ENCODE measurements around the gene TOM1L1. TPM values are rescaled to one million over a fixed set of nuclear protein-coding genes. Genes with fewer than 3 reads are reported as not detected.

TOM1L1 gene
- total RNA-seq, 1 experiment from 2014 or later, result 55.4 TPM

DNA sequence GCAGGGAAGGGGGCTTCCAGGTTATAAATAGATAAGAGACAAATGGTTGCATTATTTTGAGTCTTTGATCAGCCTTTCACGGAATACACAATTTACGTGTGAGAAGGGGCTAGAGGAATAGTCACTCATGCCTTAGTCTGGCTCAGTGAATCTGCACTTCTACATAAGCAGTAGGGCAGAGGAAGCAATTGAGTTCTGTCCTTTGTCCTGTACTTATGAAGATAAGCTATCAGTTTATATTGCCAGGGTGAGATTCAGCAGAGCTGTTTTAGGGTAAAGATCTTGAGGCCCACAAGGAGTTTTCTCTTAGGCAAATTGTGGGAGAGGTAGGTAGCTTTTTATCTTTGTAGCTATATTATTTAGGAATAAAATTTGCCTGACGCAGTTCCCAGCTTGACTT, 33.3 kb downstream of the TOM1L1 start:
- H3K27me3 ChIP-seq (replicated peaks; ENCODE audit: insufficient read depth, low read depth, low read length, poor library complexity), result no peaks in the 10 kb centered on the region
- TF ChIP-seq, protein P1, sequence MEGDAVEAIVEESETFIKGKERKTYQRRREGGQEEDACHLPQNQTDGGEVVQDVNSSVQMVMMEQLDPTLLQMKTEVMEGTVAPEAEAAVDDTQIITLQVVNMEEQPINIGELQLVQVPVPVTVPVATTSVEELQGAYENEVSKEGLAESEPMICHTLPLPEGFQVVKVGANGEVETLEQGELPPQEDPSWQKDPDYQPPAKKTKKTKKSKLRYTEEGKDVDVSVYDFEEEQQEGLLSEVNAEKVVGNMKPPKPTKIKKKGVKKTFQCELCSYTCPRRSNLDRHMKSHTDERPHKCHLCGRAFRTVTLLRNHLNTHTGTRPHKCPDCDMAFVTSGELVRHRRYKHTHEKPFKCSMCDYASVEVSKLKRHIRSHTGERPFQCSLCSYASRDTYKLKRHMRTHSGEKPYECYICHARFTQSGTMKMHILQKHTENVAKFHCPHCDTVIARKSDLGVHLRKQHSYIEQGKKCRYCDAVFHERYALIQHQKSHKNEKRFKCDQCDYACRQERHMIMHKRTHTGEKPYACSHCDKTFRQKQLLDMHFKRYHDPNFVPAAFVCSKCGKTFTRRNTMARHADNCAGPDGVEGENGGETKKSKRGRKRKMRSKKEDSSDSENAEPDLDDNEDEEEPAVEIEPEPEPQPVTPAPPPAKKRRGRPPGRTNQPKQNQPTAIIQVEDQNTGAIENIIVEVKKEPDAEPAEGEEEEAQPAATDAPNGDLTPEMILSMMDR (conservative IDR thresholded peaks at IDR 0.05; ENCODE audit: low read depth, low read length), result no peak
- TF ChIP-seq EZH2 (IDR thresholded peaks at IDR 0.05; ENCODE audit: borderline replicate concordance, low read depth, low read length, poor library complexity, severe bottlenecking), result no peak
- H3K27ac ChIP-seq (ENCODE audit: low read depth, low read length, poor library complexity, severe bottlenecking), result no peak overlapping the region
- DNase-seq (ENCODE audit: low spot score), result no peak
- no peaks in the 10 kb centered on the region for H3K4me1 ChIP-seq (ENCODE audit: insufficient read depth, low read length, poor library complexity, severe bottlenecking)
- intact Hi-C loops (cut with micrococcal nuclease; ENCODE audit: unreplicated experiment), result no loop called here
- no peak overlapping the region for H3K4me3 ChIP-seq (ENCODE audit: low read depth, low read length, poor library complexity, severe bottlenecking)
- CTCF ChIA-PET, result no interaction called here
- BruUV-seq (replicated peaks), result no TSS peak
- H3K36me3 ChIP-seq (ENCODE audit: insufficient read depth, low read length, poor library complexity, severe bottlenecking), result peaks cover 55% of the 10 kb centered on the region
- POLR2A ChIA-PET (ENCODE audit: low non-redundant PET), result no interaction called here
- H3K9me3 ChIP-seq (ENCODE audit: low read depth, low read length, poor library complexity, severe bottlenecking), result no peaks in the 10 kb centered on the region

DNA sequence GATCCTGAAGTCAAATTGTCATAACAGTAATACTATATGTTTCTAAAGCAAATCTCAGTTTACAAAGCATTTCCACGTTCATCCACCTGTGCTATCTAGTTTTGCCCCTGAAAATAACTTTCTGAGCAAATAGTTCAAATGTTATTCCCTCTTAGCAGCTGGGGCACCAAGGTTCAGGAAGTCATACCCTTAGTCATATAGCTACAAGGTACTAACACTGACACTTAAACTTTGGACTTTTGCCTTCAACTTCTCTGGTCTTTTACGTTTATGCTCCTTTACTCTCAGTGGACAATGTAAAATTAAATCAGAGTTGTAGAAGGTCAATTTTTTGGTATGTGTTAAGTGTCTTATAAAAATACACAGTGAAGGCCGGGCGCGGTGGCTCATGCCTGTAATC, 34.8 kb downstream of the TOM1L1 start:
- Histone ChIP-seq H3K27ac (ENCODE audit: low read depth, low read length, poor library complexity, severe bottlenecking) (no peak overlapping the region), H3K9me3 (ENCODE audit: low read depth, low read length, poor library complexity, severe bottlenecking) (no peaks in the 10 kb centered on the region), H3K27me3 (replicated peaks; ENCODE audit: insufficient read depth, low read depth, low read length, poor library complexity) (no peaks in the 10 kb centered on the region), H3K4me1 (ENCODE audit: insufficient read depth, low read length, poor library complexity, severe bottlenecking) (no peaks in the 10 kb centered on the region), H3K36me3 (ENCODE audit: insufficient read depth, low read length, poor library complexity, severe bottlenecking) (peaks cover 59% of the 10 kb centered on the region), H3K4me3 (ENCODE audit: low read depth, low read length, poor library complexity, severe bottlenecking) (no peak overlapping the region)
- no peak for TF ChIP-seq EZH2 (IDR thresholded peaks at IDR 0.05; ENCODE audit: borderline replicate concordance, low read depth, low read length, poor library complexity, severe bottlenecking)
- TF ChIP-seq, protein P1 (conservative IDR thresholded peaks at IDR 0.05; ENCODE audit: low read depth, low read length), result no peak
- intact Hi-C loops (cut with micrococcal nuclease; ENCODE audit: unreplicated experiment), result no loop called here
- DNase-seq (ENCODE audit: low spot score), result no peak
- CTCF ChIA-PET, result no interaction called here
- no TSS peak for BruUV-seq (replicated peaks)
- POLR2A ChIA-PET (ENCODE audit: low non-redundant PET), result no interaction called here

DNA sequence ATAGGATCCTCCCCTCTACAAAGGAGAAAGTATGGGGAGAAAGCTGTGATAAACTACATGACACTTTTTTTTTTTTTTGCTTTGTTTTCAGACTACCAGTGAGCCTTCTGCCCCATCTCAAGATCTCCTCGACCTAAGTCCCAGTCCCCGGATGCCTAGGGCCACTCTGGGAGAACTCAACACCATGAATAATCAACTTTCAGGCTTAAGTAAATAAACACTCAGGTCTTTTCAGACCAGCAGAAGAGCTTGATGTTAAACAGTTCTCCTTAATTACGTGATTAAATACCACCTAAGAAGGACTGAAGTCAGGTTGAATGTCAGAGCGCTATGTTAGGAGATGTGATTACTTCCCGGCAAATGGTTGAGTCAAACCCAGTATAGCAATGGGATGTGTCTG, 36.4 kb downstream of the TOM1L1 start:
- H3K27ac ChIP-seq (ENCODE audit: low read depth, low read length, poor library complexity, severe bottlenecking), result no peak overlapping the region
- H3K4me3 ChIP-seq (ENCODE audit: low read depth, low read length, poor library complexity, severe bottlenecking), result no peak overlapping the region
- peaks cover 49% of the 10 kb centered on the region for H3K36me3 ChIP-seq (ENCODE audit: insufficient read depth, low read length, poor library complexity, severe bottlenecking)
- DNase-seq (ENCODE audit: low spot score), result no peak
- H3K27me3 ChIP-seq (replicated peaks; ENCODE audit: insufficient read depth, low read depth, low read length, poor library complexity), result no peaks in the 10 kb centered on the region
- POLR2A ChIA-PET (ENCODE audit: low non-redundant PET), result no interaction called here
- CTCF ChIA-PET, result no interaction called here
- TF ChIP-seq EZH2 (IDR thresholded peaks at IDR 0.05; ENCODE audit: borderline replicate concordance, low read depth, low read length, poor library complexity, severe bottlenecking), result no peak
- TF ChIP-seq, protein P1 (conservative IDR thresholded peaks at IDR 0.05; ENCODE audit: low read depth, low read length), result no peak
- no TSS peak for BruUV-seq (replicated peaks)
- no peaks in the 10 kb centered on the region for H3K4me1 ChIP-seq (ENCODE audit: insufficient read depth, low read length, poor library complexity, severe bottlenecking)
- intact Hi-C loops (cut with micrococcal nuclease; ENCODE audit: unreplicated experiment), result no loop called here
- H3K9me3 ChIP-seq (ENCODE audit: low read depth, low read length, poor library complexity, severe bottlenecking), result no peaks in the 10 kb centered on the region

All from A673 (cell line).